T-helper 1 cell treated with Interleukin-12 subunit alpha and Interleukin-12 subunit beta and Interleukin-4 antibody, amounts not matched to agents 30 ng/mL and 1 ng/mL, for 36 hours (primary cell): Measurements from ENCODE around the gene TRIM25. TPM values are rescaled to one million over a fixed set of nuclear protein-coding genes. Genes with fewer than 3 reads are reported as not detected.

Experiments used
- intact Hi-C: fragments of 100-400 bp; cut with micrococcal nuclease; formaldehyde crosslinking; loops from one replicate; pipeline ENCODE4 v1.15.1; 2024
- total RNA-seq: library from RNA; stranded (reverse); gene quantifications from 2 replicates; pipeline ENCODE4 v1.2.3, GENCODE V29; 2022

TRIM25 gene
- total RNA-seq, 1 donor from 2014 or later: 132 TPM

DNA sequence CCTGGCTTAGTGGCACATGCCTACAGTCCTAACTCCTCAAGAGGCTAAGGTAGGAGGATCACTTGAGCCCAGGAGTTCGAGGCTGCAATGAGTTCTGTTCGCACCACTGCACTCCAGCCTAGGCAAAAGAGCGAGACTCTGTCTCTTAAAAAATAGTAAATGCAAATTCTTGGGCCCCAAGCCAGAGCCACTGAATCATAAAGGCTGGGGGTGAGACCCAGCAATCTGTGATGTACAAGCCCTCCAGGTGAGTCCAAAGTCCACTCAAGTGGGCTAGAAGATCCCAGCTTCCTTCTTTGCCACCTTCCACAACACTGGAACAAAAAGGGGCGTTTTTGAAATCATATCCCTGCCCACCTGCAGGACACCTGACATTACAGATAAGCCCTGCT lies 16.9 kb downstream of the TRIM25 start:
- intact Hi-C loops: no loop called here

DNA sequence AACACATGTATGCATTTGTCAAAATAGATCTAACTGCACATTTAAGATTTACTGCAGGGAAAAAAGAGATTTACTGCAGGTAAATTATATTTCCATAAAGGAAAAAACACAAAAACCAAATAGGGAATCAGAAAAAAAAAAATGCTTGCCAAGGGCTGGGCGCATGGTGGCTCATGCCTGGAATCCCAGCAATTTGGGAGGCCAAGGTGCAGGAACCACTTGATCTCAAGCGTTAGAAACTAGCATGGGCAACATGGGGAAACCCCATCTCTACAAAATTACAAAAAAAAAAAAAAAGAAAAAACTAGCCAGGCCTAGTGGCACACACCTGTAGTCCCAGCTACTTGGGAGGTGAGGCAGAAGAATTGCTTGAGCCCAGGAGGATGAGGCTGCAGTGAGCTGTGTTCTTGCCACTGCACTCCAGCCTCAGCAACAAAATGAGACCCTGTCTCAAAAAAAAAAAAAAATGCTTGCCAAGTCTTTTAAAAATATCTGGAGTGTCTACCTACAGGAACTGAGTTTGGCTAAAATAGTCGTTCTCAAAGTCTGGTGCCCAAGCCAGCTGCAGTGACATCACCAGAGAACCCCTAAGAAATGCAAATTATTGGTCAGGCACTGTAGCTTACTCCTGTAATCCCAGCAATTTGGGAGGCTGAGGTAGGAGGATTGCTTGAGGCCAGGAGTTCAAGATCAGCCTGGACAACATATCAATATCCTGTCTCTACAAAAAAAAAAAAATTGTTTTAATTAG lies 17.5 kb downstream of the TRIM25 start:
- intact Hi-C loops: no loop called here

DNA sequence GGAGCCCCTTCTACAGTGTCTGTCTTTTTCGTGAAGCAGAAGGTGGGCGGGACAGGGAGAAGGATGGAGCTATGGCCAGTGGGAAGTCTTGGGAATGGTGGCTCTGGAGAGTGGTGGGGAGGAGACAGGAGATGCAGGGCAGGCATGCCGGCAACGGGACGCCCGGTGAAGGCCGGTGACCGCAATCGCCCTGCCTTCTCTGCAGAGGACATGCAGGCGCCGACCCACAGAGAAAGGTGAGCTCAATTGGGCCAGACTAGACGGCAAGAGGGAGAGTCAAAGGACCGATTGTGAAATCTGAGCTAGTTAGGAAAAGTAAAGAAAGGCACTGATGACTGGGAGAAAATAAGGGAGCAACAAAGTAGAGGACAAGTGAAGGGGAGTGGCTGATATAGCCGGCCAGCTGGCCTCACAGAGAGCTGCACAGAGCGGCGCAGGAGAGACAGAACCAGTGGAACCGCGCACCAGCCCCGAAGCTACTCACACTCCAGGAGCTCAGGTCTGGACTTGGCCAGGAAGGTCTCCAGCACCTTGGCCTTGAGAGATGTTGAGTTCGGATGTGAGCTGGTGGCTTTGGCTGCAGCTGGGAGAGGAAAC lies 18.9 kb downstream of the TRIM25 start:
- intact Hi-C loops: no loop called here

DNA sequence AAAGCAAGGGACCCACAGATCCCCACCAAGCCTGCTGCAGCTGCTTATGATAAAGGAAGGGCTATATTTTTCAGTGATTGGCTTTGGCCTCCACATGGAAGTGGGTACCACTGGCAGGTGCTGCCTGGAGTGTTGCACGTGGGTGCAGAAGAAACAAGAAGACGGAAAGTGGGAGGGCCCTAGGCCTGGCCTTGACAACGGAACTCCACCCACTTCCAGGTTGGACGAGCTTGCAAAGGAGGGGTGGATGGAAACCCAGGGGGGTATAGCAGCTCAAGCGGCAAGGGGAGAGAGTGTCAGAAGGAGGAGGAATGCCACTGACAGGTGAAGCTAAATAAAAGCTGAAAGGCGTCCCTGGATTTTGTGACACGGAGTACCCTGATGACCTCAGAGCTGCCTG lies 20.3 kb downstream of the TRIM25 start:
- intact Hi-C loops: no loop called here

DNA sequence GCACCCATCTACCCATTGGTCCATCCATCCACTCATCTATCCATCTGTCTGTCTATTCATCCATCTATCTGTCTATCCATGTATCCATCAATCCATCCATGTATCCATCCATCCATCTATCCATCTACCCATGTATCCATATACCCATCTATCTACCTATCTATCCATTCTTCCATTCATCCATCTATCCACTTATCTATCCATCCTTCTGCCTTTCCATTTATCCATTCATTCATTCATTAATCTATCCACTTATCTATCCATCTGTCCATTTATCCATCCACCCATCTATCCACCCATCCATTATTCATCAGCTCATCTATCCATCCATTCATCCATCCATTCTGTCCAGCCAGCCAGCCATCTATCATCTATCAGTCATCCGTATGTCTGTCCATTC lies 21.5 kb downstream of the TRIM25 start:
- intact Hi-C loops: no loop called here

DNA sequence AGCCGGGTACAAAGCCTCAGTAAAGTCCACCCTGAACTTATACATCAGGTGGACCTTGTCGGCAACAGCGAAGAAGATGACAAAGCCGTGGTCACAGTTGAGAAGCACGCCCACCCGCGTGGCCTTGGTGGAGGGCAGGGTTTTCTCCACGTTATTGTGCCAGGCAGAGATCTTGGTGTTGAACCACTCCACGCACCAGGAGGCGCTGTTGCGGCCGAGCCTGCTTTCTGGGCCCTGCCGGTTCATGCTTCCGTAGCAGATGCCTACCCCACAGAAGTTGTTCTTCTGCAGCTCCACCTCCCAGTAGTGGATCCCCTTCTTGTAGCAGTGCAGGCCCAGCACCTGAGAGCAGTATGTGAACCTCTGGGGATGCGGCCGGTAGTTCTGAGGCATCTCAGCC lies 22.1 kb downstream of the TRIM25 start:
- intact Hi-C loops: loop anchor here (1.0 kb wide), 1 partner anchor 49 kb away; no protein-coding TSS in a partner anchor

DNA sequence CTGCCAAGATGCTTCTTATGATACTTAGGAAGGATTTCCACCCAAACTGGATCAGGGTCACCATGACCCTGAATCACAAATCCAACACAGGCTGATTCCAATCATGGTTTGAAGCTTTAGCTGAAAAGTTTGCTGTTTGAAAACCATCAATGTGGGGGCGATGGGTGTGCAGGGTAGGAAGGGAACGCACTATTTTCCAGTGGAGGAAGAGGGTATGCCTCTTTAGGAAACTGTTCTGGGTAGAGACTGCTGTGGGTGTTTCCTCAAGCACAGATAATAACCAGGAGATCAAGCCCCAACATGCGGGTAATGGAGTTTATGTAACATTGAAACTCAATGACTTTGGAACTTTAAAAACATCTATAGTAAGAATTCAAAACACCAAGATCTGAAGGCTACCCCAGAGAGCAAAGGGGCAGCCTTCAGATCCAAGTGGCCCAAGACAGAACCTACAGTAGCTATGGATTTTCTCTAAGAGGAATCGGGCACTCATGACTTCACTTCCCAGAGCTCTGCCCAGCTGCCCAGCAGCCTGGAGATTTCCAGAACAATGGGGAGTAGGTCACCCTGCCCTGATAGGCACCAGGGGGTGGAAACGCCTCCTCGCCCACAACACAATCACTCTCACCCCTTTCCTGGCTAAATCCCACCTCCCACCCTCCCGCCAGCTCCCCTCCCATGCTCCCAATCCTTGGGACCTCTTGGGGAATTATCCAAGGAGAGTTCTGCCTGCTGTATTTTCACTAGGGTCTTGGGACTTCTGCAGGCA lies 22.8 kb downstream of the TRIM25 start:
- intact Hi-C loops: loop anchor here (1.0 kb wide), 1 partner anchor 49 kb away; no protein-coding TSS in a partner anchor

DNA sequence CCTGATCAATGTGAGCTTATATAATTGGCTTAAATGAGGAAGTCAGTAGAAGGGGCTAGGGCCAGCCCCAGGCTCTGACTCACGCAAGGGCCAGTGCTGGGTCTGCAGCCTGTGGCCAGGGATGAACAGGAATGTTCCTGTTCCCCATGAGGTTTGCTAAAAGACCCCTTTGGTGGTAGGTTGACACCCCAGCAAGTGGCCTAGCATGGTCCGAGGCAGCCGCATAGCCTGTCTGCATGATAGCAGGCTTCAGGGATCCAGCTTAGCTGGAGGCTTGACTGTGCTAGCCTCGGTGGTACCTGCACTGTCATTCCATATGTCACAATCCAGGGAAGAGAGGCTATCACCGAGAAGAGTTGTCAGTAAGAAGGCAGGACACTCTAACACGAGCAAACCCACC lies 23.5 kb downstream of the TRIM25 start:
- intact Hi-C loops: no loop called here

DNA sequence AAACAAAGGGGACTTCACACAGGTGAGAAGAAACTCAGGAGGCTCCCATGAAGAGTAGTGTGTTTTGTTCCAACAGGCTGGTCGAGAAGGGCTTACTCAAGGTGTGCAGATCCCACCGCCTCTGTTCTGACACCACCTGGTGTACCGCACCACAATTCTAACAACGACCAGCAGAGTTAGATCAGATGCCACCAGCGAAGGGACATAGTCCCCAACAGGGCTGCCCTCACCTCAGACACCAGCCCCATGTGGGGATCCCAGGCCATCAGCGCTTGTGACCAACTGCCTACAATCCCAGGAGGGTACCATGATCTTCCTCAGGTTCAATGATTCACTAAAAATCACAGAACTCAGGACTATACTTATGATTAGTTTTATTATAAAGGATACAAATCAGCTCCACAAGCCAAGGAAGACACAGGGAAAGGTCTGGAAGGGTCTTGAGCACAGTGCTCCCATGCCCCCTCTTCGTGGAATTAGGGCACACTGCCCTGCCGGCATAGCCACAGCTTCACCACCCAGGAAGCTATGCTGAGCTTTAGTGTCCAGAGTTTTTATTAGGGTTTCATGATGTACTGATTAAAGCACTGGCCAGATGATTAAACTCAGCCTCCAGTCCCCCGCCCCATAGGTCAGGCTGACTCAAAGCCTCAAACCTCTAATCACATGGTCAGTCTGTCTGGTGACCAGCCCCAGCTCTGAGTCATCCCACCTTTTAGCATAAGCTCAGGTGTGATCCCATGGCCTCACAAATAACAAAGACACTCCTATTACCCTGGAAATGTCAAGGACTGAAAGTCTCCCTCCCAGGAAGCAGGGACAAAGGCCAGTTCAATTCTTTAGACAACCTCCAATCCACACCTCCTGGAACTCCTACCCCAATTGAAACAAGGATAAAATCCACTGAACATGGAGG lies 26.0 kb downstream of the TRIM25 start:
- intact Hi-C loops: no loop called here

DNA sequence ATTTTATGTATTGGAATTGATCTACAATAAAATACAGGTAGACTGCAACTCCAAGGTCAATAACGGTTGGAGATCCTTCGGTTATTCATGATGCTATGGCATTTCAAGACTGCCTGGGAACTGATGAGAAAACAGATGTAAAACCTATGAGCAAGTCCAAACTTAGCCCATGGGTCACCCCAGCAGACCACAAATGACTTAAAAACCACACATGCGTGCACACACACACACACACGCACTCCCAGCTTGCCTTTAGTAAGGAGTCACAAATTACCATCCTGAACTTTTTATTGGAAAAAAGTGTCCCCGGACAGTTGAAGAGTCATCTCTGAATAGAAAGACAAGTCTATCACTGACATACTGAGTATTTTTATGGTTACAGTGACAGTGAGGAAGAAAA lies 26.7 kb downstream of the TRIM25 start:
- intact Hi-C loops: no loop called here

DNA sequence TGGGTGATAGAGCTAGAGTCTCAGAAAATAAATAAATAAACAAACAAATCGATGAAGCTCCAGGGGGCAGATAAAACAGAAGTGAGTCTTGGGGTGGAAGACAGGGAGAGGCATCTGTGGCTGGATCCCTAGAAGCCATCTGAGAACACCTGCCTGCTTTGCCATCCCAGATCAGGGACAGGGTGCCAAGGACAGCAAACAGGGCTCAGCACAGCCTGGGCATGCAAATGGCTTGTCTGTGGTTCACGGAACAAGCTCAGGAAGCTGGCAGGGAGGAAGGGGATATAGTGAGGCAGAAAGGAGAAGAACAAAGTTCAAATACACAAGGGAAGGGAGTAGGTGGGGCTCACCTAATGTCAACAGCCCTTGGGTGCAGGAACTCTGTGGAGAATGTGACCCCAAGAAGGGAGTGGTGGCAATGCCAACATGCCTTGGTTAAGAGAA lies 27.5 kb downstream of the TRIM25 start:
- intact Hi-C loops: no loop called here

DNA sequence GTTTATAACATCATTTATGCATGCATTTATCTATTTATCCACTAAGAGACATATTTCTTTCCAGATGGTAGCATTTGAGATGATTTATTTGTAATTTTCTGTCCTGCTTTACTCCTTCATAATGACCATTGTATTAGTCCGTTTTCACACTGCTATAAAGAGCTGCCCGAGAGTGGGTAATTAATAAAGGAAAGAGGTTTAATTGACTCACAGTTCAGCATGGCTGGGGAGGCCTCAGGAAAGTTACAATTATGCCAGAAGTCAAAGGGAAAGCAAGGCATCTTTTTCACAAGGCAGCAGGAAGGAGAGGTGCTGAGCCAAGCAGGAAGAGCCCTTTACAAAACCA lies 28.6 kb downstream of the TRIM25 start:
- intact Hi-C loops: no loop called here

DNA sequence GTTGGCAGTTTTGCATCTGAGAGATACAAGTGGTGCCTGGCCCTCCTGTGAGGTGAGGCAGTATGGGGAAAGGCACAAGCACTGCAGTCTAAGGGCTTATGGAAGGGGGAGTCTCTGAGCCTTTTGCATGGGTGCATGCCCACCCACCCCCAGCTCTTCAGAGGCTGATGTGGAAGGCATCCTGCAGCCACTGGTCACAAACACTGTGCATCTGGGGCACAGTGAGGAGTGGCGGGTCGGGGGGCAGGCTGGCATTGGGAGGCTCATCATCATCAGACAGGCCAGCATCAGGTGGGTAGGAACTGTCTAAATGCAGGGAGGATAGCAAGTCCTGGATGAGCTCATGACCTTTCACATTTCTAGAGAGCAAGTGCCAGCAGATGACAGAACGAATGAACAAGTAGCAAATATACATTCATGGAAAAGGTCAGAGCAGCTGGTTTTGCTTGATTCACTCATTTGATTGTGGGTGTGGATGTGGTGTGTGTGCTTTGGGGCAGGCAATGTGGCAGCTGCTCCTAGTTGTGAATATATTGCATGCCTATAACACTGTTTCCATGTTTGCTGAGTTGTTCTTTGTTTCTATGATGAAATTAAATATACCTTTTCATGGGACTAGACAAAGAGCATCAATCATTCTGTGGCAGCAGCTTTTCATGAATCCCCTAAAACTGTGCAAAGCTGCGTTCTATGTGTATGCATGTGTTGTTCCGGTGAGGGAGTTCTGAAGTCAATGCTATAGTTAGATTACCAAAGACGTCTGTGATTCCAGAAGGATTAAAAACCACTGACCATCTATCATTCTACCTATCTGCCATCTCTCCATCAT lies 29.2 kb downstream of the TRIM25 start:
- intact Hi-C loops: no loop called here

DNA sequence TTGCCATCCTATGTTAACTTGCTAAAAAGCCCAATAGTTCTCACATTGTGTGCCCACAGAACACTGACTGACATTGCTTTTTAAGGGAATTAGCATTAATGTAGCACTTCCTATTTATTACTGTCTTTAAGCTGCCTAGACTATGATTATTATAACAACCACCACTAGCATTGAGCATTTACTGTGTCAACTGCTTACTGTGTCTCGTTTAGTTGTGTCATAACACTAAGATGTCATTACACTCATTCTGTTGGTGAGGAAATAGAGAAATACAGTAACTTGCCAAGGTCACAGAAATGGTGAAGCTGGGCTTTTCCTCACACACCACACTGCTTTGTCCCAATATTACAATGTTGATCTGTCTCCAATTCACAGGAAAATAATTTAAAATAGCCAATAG lies 30.2 kb downstream of the TRIM25 start:
- intact Hi-C loops: no loop called here

DNA sequence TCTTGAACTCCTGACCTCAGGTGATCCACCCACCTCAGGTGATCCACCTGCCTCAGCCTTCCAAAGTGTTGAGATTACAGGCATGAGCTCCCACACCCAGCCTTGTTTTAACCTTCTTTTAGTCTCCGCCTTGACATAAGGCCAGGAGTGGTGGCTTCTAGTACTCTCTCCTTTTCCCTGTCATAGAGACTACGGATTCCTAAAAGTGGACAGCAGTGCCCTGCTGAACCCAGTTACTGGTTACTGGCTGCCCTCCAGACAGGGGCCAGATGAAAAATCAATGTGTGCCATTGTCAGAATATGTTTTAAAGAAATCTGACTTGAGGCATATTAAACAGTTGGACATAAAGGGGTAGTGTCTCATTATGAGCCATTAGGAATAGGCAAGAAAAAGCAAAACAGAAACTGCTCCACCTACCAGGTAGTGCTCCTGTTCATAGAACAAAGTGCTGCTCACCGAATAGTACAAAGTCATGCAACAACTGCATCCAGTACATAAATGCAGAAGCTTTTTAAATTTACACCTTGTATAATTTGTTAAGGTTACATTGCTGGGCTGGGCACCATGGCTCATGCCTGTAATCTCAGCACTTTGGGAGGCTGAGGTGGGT lies 32.1 kb downstream of the TRIM25 start:
- intact Hi-C loops: no loop called here

DNA sequence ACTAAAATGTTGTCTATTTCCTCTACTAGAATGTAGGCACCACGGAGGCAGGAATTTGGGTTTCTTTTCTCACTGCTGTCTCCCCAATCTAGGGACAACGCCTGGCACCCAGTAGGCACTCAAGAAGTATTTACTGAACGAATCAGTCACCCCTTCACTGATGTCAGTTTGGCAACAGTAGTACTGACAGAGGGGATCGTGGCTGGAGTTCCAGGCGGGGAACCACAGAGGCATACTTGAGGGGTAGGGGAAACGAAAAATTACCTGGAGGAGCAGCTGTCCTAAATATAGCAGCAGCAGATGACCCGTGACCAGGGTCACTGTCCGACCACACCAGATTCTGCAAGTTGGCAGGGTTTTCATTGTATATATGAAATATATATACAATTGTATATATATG lies 33.3 kb downstream of the TRIM25 start:
- intact Hi-C loops: no loop called here

DNA sequence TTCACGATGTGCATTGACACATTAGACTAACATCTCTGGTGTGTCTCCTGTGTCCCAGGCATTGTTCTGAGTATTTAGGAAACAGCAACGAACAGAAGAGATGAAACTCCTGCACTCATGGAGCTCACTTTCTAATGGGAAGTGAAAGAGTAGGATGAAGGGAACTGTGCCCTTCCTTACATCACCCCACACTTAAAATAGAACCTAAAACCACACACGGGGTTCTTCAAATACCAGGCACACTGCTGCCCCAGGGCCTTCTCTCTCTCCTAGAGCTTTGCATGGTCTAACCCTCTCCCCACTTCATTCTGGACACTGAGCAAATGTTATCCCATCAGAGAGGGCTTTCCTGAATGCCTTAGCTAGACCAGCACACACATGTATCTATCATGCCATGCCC lies 33.7 kb downstream of the TRIM25 start:
- intact Hi-C loops: no loop called here

DNA sequence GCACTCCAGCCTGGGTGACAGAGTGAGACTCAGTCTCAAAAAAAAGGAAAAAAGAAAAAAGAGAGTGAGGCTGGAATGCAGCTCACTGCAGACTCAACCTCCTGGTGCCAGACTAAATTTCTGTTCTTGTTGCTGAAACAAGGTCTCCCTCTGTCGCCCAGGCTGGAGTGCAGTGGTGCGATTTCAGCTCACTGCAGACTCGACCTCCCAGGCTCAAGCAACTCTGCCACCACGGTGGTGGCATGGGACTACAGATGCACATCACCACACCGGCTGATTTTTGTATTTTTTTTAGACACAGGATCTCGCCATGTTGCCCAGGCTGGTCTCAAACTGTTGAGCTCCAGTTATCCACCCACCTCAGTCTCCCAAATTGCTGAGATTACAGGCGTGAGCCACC lies 34.6 kb downstream of the TRIM25 start:
- intact Hi-C loops: no loop called here

DNA sequence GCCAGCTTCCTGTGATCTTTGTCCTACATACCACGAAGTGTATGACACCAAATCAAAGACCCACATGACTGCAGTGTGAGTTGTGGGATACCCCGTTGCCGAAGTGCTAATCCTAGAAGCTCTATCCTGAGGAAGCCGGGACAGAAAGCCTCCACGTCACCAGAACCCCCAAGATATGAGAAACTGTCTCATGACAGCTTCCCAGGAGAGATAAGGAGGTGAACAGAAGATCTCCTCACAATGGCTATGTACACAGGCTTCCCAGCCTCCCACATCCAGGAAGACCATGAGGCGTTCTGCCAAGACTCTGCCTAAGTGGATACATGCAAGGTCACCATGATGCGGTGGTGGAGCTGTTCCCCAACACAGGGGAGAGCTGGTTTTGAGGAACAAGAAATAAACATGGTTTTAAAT lies 37.1 kb downstream of the TRIM25 start:
- intact Hi-C loops: no loop called here

DNA sequence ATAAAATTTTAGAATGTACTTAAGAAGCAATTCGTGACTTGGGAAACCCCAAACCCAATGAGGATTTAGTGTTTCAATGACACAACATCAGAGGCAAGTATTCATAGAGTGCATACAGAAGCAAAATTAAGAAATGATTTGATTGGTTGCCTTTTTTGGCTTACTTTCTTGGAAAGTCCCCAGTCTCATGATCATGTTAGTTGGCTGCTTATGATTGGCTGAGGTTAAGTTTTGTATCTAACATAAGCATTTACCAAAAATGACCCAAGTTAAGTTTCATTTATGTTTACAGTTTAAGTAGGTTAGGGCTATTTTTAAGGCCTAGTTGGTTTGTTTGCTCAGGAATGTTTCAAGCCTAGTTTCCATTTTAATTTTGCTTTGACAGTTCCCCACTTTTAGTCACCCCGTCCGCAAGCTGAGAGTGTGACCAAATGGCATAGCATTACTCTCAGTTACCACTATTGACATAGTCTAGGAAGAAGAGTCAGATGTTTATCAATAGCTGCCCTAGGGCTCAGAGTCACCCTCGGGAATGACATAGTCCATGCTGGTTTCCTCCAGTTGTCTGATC lies 43.7 kb downstream of the TRIM25 start:
- intact Hi-C loops: no loop called here
